Ramos (cell line): Measurements from ENCODE around the gene ODC1.

ENCODE experiments used
- in situ Hi-C: fragments of 300-500 bp; cut with MboI; formaldehyde crosslinking; loops from one replicate; pipeline ENCODE4 v1.14.3; 2022; ENCODE audit warnings: low sequenced_read_pairs; ENCODE audit not compliant: unreplicated experiment

ODC1 gene

GRCh38 chr2:10407841-10408648, 40.1 kb downstream of the ODC1 start:
- in situ Hi-C loops: no loop called here

DNA sequence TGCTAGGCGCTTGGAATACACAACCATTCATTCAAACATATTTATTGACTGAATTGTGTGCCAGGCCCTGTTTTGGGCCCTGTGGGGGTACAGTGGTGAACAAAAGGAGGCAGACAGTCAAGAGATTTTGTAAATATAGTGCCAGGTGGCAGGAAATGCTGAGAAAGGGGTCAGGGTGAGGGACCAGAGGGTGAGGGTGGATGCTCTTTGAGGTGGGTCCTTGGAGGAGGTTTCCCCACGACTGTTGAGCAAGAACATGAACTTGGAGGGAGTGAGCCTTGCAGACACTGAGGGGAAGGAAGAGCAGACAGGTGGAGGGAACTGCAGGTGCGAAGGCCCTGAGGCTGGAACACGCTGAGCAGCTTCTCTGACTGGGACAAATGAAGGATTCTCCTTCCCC, 40.7 kb downstream of the ODC1 start:
- in situ Hi-C loops: no loop called here

DNA sequence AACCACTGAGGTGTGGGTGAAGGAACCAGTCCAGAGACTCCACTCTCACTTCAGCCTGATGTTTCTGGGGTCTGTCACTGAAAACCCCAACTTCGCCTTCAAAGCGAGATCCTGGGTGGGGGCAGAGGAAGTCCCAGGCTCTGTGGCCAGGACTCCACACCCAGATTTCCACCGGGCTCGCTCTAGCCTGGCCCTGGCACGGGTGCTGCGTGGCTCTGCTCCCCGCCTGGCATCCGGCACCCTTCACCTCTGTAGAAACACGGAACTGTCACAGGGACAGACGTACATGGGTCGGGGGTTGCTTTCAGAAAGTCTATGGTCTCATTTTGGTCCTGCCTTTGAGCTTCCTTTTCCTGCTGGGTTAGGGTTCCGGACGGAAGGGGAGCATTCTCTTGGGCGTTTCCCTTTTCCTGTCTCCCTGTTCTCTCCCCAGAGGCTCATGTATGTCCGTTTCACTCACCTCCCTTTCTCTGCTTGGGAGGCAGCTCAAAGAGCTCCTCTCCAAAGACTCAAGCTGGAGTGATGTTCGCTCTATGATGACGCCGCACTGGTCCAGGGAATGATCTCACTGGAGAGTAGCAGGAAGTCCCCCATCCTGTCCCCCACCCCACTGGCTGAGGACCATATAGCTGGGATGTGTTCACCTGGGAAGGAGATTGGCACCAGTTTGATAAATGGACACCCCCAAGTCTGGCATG, 41.5 kb downstream of the ODC1 start:
- in situ Hi-C loops: no loop called here

DNA sequence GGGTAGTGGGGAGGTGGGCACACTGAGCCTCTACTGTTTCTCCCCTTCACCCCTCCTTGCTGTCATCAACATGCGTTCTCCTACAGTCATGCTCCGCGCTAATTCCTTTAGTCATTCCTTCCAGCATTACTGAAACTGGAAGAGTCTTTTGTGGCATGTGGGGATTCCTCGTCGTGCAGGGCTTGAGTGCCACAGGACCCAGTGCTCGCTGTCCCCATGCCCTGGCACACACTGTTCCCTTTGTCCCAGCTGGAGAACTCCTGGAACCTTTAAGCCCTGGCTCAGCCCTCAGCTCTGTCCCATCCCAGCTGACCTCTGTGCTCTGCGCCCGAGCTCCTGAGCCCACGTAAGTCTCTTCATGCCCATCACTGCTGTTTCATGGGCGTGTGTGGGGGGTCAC, 42.1 kb downstream of the ODC1 start:
- in situ Hi-C loops: no loop called here

DNA sequence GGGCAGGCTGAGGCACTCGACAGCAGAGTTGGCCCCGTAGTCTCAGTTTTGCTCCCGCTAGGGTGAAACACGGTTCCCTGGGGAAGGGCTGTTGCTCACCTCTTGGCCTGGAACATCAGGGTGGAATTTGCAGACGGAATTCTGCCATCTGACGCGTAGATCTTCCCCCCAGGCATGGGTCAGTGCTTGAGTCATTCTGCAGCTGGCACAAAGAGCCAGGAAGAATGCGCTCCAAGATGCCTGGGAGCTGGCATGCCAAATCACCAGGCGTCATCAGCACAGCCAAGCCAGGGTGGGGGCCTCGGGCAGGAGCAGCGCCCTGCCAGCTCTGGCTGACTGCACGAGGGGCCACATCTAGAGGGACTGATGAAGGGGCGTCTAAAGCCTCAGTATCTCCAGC, 42.7 kb downstream of the ODC1 start:
- in situ Hi-C loops: no loop called here

GRCh38 chr2:10404324-10405143, 43.6 kb downstream of the ODC1 start:
- in situ Hi-C loops: no loop called here

- in situ Hi-C loops: no loop called here
These were observed 45.4 kb downstream of the ODC1 start for GRCh38 chr2:10402653-10403215.

- in situ Hi-C loops: no loop called here
These were observed 46.0 kb downstream of the ODC1 start for GRCh38 chr2:10402062-10402585.

GRCh38 chr2:10400978-10401951, 46.9 kb downstream of the ODC1 start:
- in situ Hi-C loops: no loop called here

DNA sequence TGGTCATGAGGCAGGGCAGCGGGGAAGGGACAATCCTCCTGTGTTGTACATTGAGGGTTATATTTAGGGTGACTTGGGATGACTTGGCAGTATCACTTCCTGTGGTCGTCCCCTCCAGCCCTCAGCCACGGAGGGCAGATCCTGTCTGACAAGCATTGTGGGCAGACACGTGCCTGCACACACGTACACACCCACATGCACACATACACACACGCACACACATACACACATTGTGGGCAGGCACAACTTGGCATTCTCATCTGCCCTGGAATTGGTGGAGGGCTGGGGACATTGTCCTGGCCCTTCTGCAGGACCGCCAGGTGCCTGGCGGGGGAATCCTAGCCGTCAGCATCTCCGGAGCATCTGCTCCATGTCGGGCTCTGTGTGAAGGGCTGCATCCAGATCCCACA, 47.6 kb downstream of the ODC1 start:
- in situ Hi-C loops: no loop called here

GRCh38 chr2:10400002-10400401, 48.1 kb downstream of the ODC1 start:
- in situ Hi-C loops: no loop called here

- in situ Hi-C loops: no loop called here
These were observed 48.8 kb downstream of the ODC1 start for GRCh38 chr2:10399358-10399757.

- in situ Hi-C loops: no loop called here
These were observed 49.6 kb downstream of the ODC1 start for GRCh38 chr2:10398496-10398895.

DNA sequence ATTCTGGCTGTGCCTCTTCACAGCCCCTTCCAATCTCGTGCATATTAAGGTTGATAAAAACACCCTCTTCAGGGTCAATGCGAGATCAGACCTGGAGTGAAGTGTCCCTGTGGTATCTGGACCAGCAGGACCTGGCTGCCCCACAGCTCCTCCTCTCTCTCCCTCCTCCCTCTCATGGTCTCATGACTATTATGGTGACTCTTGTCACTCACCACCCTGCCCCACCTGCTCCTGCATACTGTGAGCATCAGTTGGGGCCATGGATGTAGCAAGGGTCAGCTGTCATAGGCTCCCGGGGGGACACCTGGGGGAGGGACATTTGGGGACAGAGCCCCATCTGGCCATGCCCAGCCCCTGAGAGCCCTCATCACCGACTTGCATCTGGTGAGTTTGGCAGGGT, 50.2 kb downstream of the ODC1 start:
- in situ Hi-C loops: no loop called here

DNA sequence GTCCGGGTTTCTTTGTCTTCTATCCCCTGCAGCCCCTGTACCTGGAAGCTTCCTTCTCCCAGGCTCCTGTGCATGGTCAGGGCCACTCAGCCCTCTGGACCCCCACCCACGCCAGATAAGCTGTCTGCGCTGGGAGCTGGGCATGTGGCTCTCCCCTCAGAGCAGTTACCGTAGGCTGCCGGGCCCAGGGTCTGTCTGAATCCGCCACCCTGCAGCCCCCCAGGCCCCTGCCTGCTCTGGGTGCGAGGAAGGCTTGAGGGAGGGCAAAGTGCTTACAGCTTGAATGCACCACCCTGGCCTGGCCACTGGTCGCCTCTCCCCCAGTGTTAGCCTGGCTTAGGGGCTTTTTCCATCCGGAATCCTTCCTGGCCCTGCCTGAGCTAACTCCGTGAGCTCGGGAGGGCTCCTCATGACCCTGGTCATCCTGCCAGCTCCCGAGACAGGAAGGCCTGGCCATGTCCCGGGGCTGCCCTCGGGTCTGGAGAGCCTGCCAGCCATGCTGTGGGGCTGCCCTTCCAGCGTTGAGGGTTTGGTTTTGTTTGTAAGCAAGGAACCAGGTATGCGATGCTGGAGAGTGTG, 50.7 kb downstream of the ODC1 start:
- in situ Hi-C loops: no loop called here

- in situ Hi-C loops: no loop called here
These were observed 51.7 kb downstream of the ODC1 start for GRCh38 chr2:10396464-10396863.

GRCh38 chr2:10395893-10396292, 52.2 kb downstream of the ODC1 start:
- in situ Hi-C loops: no loop called here

GRCh38 chr2:10393640-10393982, 54.5 kb downstream of the ODC1 start:
- in situ Hi-C loops: no loop called here
